Gastroesophageal sphincter (tissue), 3 donors: ENCODE results near the gene SPR.

Experiments used
- POLR2A ChIP-seq, 2 donors: fragments of 450-650 bp; IDR thresholded peaks; one replicate each; pipeline ENCODE4 v1.6.1; 2017; ENCODE audit warnings: antibody characterized with exemption in 2 of 2, mild to moderate bottlenecking in 2 of 2, moderate library complexity in 1 of 2
- TF ChIP-seq, protein P1 (sequence below), 4 experiments: fragments of 200-600 bp in 2 of 4; fragments of 450-650 bp in 2 of 4; sonication (generic) in 1 of 4; IDR thresholded peaks; one replicate each; pipeline ENCODE4 v1.5.1; 2017 to 2019; ENCODE audit warnings: antibody characterized with exemption in 4 of 4, mild to moderate bottlenecking in 2 of 4, moderate library complexity in 2 of 4

- TF ChIP-seq, protein P1, sequence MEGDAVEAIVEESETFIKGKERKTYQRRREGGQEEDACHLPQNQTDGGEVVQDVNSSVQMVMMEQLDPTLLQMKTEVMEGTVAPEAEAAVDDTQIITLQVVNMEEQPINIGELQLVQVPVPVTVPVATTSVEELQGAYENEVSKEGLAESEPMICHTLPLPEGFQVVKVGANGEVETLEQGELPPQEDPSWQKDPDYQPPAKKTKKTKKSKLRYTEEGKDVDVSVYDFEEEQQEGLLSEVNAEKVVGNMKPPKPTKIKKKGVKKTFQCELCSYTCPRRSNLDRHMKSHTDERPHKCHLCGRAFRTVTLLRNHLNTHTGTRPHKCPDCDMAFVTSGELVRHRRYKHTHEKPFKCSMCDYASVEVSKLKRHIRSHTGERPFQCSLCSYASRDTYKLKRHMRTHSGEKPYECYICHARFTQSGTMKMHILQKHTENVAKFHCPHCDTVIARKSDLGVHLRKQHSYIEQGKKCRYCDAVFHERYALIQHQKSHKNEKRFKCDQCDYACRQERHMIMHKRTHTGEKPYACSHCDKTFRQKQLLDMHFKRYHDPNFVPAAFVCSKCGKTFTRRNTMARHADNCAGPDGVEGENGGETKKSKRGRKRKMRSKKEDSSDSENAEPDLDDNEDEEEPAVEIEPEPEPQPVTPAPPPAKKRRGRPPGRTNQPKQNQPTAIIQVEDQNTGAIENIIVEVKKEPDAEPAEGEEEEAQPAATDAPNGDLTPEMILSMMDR (IDR thresholded peaks at IDR 0.05), result no peak
- no peak for TF ChIP-seq POLR2A (IDR thresholded peaks at IDR 0.05)
These were observed 27.5 kb downstream of the SPR start for GRCh38 chr2:72914589-72915319.
